A204.1 (cell line): ENCODE data around the gene CCDC27.

Source experiments
- FAIRE-seq: peaks from 2 replicates; lab custom pipeline; 2012; peaks lifted over from hg19 to GRCh38; lab: Jason Lieb, UNC

Gene CCDC27

GRCh38 chr1:3759796-3760195 is 7.5 kb downstream of the CCDC27 start:
- no peak for FAIRE-seq

GRCh38 chr1:3761296-3762010 is 9.2 kb downstream of the CCDC27 start:
- FAIRE-seq = no peak

- FAIRE-seq = no peak
Observed at GRCh38 chr1:3762151-3762872, 10.1 kb downstream of the CCDC27 start.

GRCh38 chr1:3762873-3763228 is 10.6 kb downstream of the CCDC27 start:
- FAIRE-seq = no peak

GRCh38 chr1:3763351-3764125 is 11.3 kb downstream of the CCDC27 start:
- no peak for FAIRE-seq

- no peak for FAIRE-seq
Observed at GRCh38 chr1:3767328-3767925, 15.2 kb downstream of the CCDC27 start.

- FAIRE-seq = no peak
Observed at GRCh38 chr1:3768811-3769390, 16.7 kb downstream of the CCDC27 start.

- no peak for FAIRE-seq
Observed at GRCh38 chr1:3770047-3770765, 18.0 kb downstream of the CCDC27 start.

- no peak for FAIRE-seq
Observed at GRCh38 chr1:3771108-3772026, 19.1 kb downstream of the CCDC27 start.

GRCh38 chr1:3772027-3772714 is 19.9 kb downstream of the CCDC27 start:
- no peak for FAIRE-seq

- FAIRE-seq = no peak
Observed at GRCh38 chr1:3772715-3773571, 20.7 kb downstream of the CCDC27 start, which contains the start of gene SMIM1. Gene SMIM1 (plus strand): TSS chr1:3772749. CDS start chr1:3775374, 2,625 bp downstream.

GRCh38 chr1:3773572-3774275 is 21.5 kb downstream of the CCDC27 start:
- FAIRE-seq = no peak

GRCh38 chr1:3774276-3774945 is 22.2 kb downstream of the CCDC27 start:
- no peak for FAIRE-seq

- no peak for FAIRE-seq
Observed at GRCh38 chr1:3774946-3775489, 22.8 kb downstream of the CCDC27 start.

- no peak for FAIRE-seq
Observed at GRCh38 chr1:3775490-3776230, 23.4 kb downstream of the CCDC27 start.

- no peak for FAIRE-seq
Observed at GRCh38 chr1:3776231-3776961, 24.1 kb downstream of the CCDC27 start.
